ENCODE results near the gene PRKRA. TPM values are rescaled to one million over a fixed set of nuclear protein-coding genes. Genes with fewer than 3 reads are reported as not detected.
"Not testable (repeated sequence)": the region's sequence is repeated elsewhere in the genome, so short reads cannot be mapped to it uniquely, and the experiment has no call there.

The PRKRA gene
- total RNA-seq, 1 experiment from 2014 or later = 49.8 TPM

DNA sequence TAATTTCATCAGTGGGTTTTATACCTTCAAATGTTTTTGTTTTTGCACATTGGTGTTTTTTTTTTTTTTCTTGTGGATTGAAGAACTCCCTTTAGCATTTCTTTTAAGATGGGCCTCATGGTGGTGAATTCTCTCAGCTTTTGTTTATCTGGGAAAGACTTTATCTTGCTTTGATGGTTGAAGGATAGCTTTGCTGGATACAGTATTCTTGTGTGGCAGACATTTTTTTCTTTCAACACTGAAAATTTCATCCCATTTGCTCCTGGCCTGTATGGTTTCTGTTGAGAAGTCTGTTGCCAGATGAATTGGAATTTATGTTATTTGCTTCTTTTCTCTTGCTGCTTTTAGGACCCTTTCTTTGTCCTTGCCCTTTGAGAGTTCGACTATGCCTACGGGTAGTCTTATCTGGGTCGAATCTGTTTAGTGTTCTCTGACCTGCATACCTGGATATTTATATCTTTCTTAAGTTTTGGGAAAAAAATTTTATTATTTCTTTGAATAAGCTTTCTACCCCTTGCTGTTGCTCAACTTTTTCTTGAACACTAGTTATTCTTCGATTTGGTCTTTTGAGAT, 25.6 kb downstream of the PRKRA start:
- intact Hi-C loops (cut with micrococcal nuclease) = no loop called here
- ChIA-PET CTCF (interaction anchor here (1.0 kb wide), 1 partner anchor 11 kb away, joined by 3 read pairs; no protein-coding TSS in a partner anchor), POLR2A (interaction anchor here (1.6 kb wide), 1 partner anchor 26 kb away, joined by 4 read pairs; the partner anchor contains the start of genes PJVK and PRKRA), RAD21 (ENCODE audit: low non-redundant PET in 1 of 2, low total read pairs in 2 of 2, uncharacterized antibody in 2 of 2, unreplicated experiment in 2 of 2) (no interaction called here)
- no peak overlapping the region for H3K27ac ChIP-seq (ENCODE audit: low read depth, low read length)
- H3K4me2 ChIP-seq (ENCODE audit: low read length) = no peak overlapping the region
- peaks cover 3 to 4% of the 10 kb centered on the region in 2 experiments; a peak in 1 of 4 replicates for H3K36me3 ChIP-seq (ENCODE audit: control insufficient read depth in 1 of 2, insufficient read depth in 2 of 2, low read length in 2 of 2)
- DNase-seq (ENCODE audit: low read depth, low spot score) (no peak), ATAC-seq (no peak)
- no peak overlapping the region for H3K9ac ChIP-seq (ENCODE audit: low read length)
- H3K27me3 ChIP-seq (ENCODE audit: insufficient read depth, low read length) = no peaks in the 10 kb centered on the region
- no peaks in the 10 kb centered on the region for H3K79me2 ChIP-seq (ENCODE audit: insufficient read depth, low read length)
- H3K9me3 ChIP-seq (ENCODE audit: control insufficient read depth in 1 of 2, insufficient read depth in 1 of 2, low read depth in 1 of 2, low read length in 2 of 2) = no peaks in the 10 kb centered on the region
- no peaks in the 10 kb centered on the region for H3K9me2 ChIP-seq (ENCODE audit: insufficient read depth)
- TF ChIP-seq ZNF274 (IDR thresholded peaks at IDR 0.05; ENCODE audit: low read depth, low read length) = no peak
- no peak for TF ChIP-seq TCF7L2 (IDR thresholded peaks at IDR 0.05; ENCODE audit: borderline replicate concordance, extremely low read depth, insufficient read depth, insufficient read length)
- TF ChIP-seq EZH2phosphoT487 (IDR thresholded peaks at IDR 0.05; ENCODE audit: borderline replicate concordance) = no peak
- TF ChIP-seq SIN3A (IDR thresholded peaks at IDR 0.05; ENCODE audit: low read depth) = no peak
- TF ChIP-seq CEBPB (IDR thresholded peaks at IDR 0.05; ENCODE audit: low read depth) = no peak
- TF ChIP-seq, protein P1, sequence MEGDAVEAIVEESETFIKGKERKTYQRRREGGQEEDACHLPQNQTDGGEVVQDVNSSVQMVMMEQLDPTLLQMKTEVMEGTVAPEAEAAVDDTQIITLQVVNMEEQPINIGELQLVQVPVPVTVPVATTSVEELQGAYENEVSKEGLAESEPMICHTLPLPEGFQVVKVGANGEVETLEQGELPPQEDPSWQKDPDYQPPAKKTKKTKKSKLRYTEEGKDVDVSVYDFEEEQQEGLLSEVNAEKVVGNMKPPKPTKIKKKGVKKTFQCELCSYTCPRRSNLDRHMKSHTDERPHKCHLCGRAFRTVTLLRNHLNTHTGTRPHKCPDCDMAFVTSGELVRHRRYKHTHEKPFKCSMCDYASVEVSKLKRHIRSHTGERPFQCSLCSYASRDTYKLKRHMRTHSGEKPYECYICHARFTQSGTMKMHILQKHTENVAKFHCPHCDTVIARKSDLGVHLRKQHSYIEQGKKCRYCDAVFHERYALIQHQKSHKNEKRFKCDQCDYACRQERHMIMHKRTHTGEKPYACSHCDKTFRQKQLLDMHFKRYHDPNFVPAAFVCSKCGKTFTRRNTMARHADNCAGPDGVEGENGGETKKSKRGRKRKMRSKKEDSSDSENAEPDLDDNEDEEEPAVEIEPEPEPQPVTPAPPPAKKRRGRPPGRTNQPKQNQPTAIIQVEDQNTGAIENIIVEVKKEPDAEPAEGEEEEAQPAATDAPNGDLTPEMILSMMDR (IDR thresholded peaks at IDR 0.05 in 2 of 3, conservative IDR thresholded peaks at IDR 0.05 in 1 of 3; ENCODE audit: borderline replicate concordance in 1 of 3, insufficient read depth in 1 of 3, low read depth in 2 of 3, low read length in 2 of 3) = no peak
- TF ChIP-seq EZH2 (IDR thresholded peaks at IDR 0.05) = no peak
- TF ChIP-seq POLR2AphosphoS5 (IDR thresholded peaks at IDR 0.05; ENCODE audit: low read depth, low read length) = no peak
- TF ChIP-seq, protein P2, sequence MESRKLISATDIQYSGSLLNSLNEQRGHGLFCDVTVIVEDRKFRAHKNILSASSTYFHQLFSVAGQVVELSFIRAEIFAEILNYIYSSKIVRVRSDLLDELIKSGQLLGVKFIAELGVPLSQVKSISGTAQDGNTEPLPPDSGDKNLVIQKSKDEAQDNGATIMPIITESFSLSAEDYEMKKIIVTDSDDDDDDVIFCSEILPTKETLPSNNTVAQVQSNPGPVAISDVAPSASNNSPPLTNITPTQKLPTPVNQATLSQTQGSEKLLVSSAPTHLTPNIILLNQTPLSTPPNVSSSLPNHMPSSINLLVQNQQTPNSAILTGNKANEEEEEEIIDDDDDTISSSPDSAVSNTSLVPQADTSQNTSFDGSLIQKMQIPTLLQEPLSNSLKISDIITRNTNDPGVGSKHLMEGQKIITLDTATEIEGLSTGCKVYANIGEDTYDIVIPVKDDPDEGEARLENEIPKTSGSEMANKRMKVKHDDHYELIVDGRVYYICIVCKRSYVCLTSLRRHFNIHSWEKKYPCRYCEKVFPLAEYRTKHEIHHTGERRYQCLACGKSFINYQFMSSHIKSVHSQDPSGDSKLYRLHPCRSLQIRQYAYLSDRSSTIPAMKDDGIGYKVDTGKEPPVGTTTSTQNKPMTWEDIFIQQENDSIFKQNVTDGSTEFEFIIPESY (IDR thresholded peaks at IDR 0.05; ENCODE audit: extremely low read depth, insufficient replicate concordance, low read length) = no peak
- TF ChIP-seq ELF1 (IDR thresholded peaks at IDR 0.05; ENCODE audit: borderline replicate concordance, low read depth) = no peak
- H3K4me3 ChIP-seq (replicated peaks in 1 of 2; ENCODE audit: low read depth in 1 of 2, low read length in 2 of 2) = no peak overlapping the region
- BruUV-seq (replicated peaks) = no TSS peak
- no peak overlapping the region for H2AFZ ChIP-seq (ENCODE audit: low read depth, low read length, poor library complexity, severe bottlenecking)
- H3K4me1 ChIP-seq (ENCODE audit: control insufficient read depth in 1 of 2, insufficient read depth in 2 of 2, low read length in 2 of 2) = peaks cover 0 to 5% of the 10 kb centered on the region in 2 experiments; a peak in 1 of 4 replicates
- H4K20me1 ChIP-seq (ENCODE audit: insufficient read depth) = no peaks in the 10 kb centered on the region

DNA sequence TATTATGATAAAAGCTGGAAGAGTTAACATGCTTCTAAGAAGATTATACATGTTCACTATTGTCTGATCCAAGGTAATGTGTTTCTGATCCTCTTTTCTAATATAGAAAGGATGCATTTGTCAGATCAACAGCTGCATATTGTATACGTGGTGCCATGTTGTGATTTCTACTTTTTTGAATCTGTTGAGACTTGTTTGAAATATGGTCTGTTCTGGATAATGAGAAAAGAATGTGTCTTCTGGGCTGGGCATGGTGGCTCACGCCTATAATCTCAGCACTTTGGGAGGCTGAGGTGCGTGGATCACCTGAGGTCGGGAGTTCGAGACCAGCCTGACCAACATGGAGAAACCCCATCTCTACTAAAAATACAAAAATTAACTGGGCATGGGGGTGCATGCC, 27.2 kb downstream of the PRKRA start:
- DNase-seq (ENCODE audit: low read depth, low spot score); H3K4me3 ChIP-seq (replicated peaks in 1 of 2; ENCODE audit: low read depth in 1 of 2, low read length in 2 of 2); H3K79me2 ChIP-seq (ENCODE audit: insufficient read depth, low read length); POLR2A ChIA-PET; H3K9me3 ChIP-seq (ENCODE audit: control insufficient read depth in 1 of 2, insufficient read depth in 1 of 2, low read depth in 1 of 2, low read length in 2 of 2); H3K27me3 ChIP-seq (ENCODE audit: insufficient read depth, low read length); H3K27ac ChIP-seq (ENCODE audit: low read depth, low read length); H3K4me2 ChIP-seq (ENCODE audit: low read length); H3K9me2 ChIP-seq (ENCODE audit: insufficient read depth); H3K36me3 ChIP-seq (ENCODE audit: control insufficient read depth in 1 of 2, insufficient read depth in 2 of 2, low read length in 2 of 2); H3K4me1 ChIP-seq (ENCODE audit: control insufficient read depth in 1 of 2, insufficient read depth in 2 of 2, low read length in 2 of 2); intact Hi-C loops (cut with micrococcal nuclease); BruUV-seq (replicated peaks); H4K20me1 ChIP-seq (ENCODE audit: insufficient read depth); H3K9ac ChIP-seq (ENCODE audit: low read length); H2AFZ ChIP-seq (ENCODE audit: low read depth, low read length, poor library complexity, severe bottlenecking); RAD21 ChIA-PET (ENCODE audit: low non-redundant PET in 1 of 2, low total read pairs in 2 of 2, uncharacterized antibody in 2 of 2, unreplicated experiment in 2 of 2); ATAC-seq: not testable (repeated sequence)
- CTCF ChIA-PET = interaction anchor here (1.1 kb wide), 2 partner anchors 9 kb away, joined by 3 read pairs; no protein-coding TSS in a partner anchor
